B cell (primary cell): Measurements from ENCODE around the gene POLN. TPM values are rescaled to one million over a fixed set of nuclear protein-coding genes. Genes with fewer than 3 reads are reported as not detected.

ENCODE experiments used
- ATAC-seq: fragments of 200-7000 bp; cut with Tn5 transposase; one replicate; pipeline ENCODE4 v1.10.0; 2021; ENCODE audit warnings: low read depth, mild to moderate bottlenecking, moderate number of reproducible peaks, moderate library complexity
- CTCF ChIA-PET: fragments of 350-600 bp; sonication (Branson Sonifier 250); formaldehyde crosslinking; loops from one replicate; lab custom pipeline; 2021; ENCODE audit warnings: antibody characterized with exemption, inconsistent platforms; lab: Charles Lee
- POLR2A ChIA-PET: fragments of 350-600 bp; sonication (Branson Sonifier 250); formaldehyde crosslinking; loops from one replicate; lab custom pipeline; 2021; ENCODE audit warnings: antibody characterized with exemption; lab: Charles Lee
- DNase-seq: peaks from one replicate; pipeline ENCODE4 v3.0.0; 2013
- H2AFZ ChIP-seq: 2 replicates; pipeline ENCODE4 v1.6.1; 2012; ENCODE audit warnings: mild to moderate bottlenecking, low read depth, low read length; ENCODE audit not compliant: insufficient read depth, poor library complexity, severe bottlenecking
- H3K27ac ChIP-seq, 2 donors: 1 replicate in 1 of 2; 2 replicates in 1 of 2; pipeline ENCODE4 v1.5.1; 2012 to 2013; ENCODE audit warnings: low read length in 2 of 2, mild to moderate bottlenecking in 2 of 2, moderate library complexity in 1 of 2
- H3K27me3 ChIP-seq, 4 experiments: fragments of 200-600 bp in 1 of 4; sonication (generic) in 1 of 4; replicated peaks in 1 of 4; 1 replicate in 2 of 4; 2 replicates in 2 of 4; pipeline versions ENCODE4 v1.6.1 to v1.7.0; 2013 to 2016; ENCODE audit warnings: low read length in 3 of 4, mild to moderate bottlenecking in 2 of 4, mixed read lengths in 1 of 4, moderate library complexity in 1 of 4; ENCODE audit not compliant: insufficient read depth in 4 of 4, control insufficient read depth in 3 of 4; ENCODE audit errors: control extremely low read depth in 1 of 4
- H3K36me3 ChIP-seq, 2 experiments: replicated peaks in 1 of 2; 1 replicate in 1 of 2; 2 replicates in 1 of 2; pipeline versions ENCODE4 v1.6.1 to v1.7.1; 2013; ENCODE audit warnings: low read length in 1 of 2; ENCODE audit not compliant: insufficient read depth in 2 of 2, control insufficient read depth in 1 of 2; ENCODE audit errors: control extremely low read depth in 1 of 2, extremely low read depth in 1 of 2
- H3K4me1 ChIP-seq, 2 donors: fragments of 200-600 bp in 1 of 2; sonication (generic) in 1 of 2; 1 replicate in 1 of 2; 2 replicates in 1 of 2; pipeline versions ENCODE4 v1.5.1 to v1.6.1; 2013 to 2017; ENCODE audit warnings: low read length in 2 of 2; ENCODE audit not compliant: control insufficient read depth in 2 of 2, insufficient read depth in 2 of 2
- H3K4me2 ChIP-seq: replicated peaks from 2 replicates; pipeline ENCODE3; 2012; ENCODE audit warnings: mild to moderate bottlenecking, low read depth, low read length; ENCODE audit not compliant: poor library complexity, severe bottlenecking
- H3K4me3 ChIP-seq, 5 experiments: fragments of 200-600 bp in 1 of 5; sonication (generic) in 1 of 5; 1 replicate in 3 of 5; 2 replicates in 2 of 5; pipeline versions ENCODE4 v1.5.1 to v1.7.0; 2011 to 2016; ENCODE audit warnings: low read length in 4 of 5, mild to moderate bottlenecking in 4 of 5, low read depth in 2 of 5, control low read depth in 1 of 5, moderate library complexity in 1 of 5; ENCODE audit not compliant: insufficient read depth in 1 of 5; ENCODE audit errors: control extremely low read depth in 1 of 5, extremely low read depth in 1 of 5
- H3K79me2 ChIP-seq: fragments of 200-600 bp; sonication (generic); one replicate; pipeline ENCODE4 v1.6.0; 2016; ENCODE audit warnings: low read length; ENCODE audit not compliant: control insufficient read depth, insufficient read depth
- H3K9ac ChIP-seq: fragments of 200-600 bp; sonication (generic); 2 replicates; pipeline ENCODE4 v1.6.1; 2017; ENCODE audit warnings: mild to moderate bottlenecking, low read length, moderate library complexity
- H3K9me3 ChIP-seq, 3 donors: one replicate each; pipeline versions ENCODE4 v1.6.1 to v1.7.1; 2013; ENCODE audit warnings: low read length in 2 of 3; ENCODE audit not compliant: control insufficient read depth in 2 of 3, insufficient read depth in 1 of 3; ENCODE audit errors: control extremely low read depth in 1 of 3
- H4K20me1 ChIP-seq: 2 replicates; pipeline ENCODE4 v1.6.0; 2012; ENCODE audit warnings: mild to moderate bottlenecking, low read length; ENCODE audit not compliant: insufficient read depth, control insufficient read depth, poor library complexity, severe bottlenecking
- H3K27ac Mint-ChIP-seq: one replicate; pipeline ENCODE4 v1.8.0; 2021; ENCODE audit warnings: mixed read lengths
- H3K27me3 Mint-ChIP-seq: one replicate; pipeline ENCODE4 v1.8.0; 2021; ENCODE audit warnings: mixed read lengths
- H3K4me1 Mint-ChIP-seq: one replicate; pipeline ENCODE4 v1.8.0; 2021; ENCODE audit warnings: mixed read lengths
- H3K4me3 Mint-ChIP-seq: one replicate; pipeline ENCODE4 v1.8.0; 2021; ENCODE audit warnings: mixed read lengths
- H3K9me3 Mint-ChIP-seq: one replicate; pipeline ENCODE4 v1.8.0; 2022; ENCODE audit warnings: mixed read lengths; ENCODE audit not compliant: insufficient read depth
- EZH2 ChIP-seq: IDR thresholded peaks from 2 replicates; pipeline ENCODE4 v1.6.1; 2012; ENCODE audit warnings: borderline replicate concordance, low read depth, mild to moderate bottlenecking, moderate library complexity, low read length; ENCODE audit not compliant: insufficient read depth, poor library complexity, severe bottlenecking
- WGBS: methylation state at CpG from one replicate; pipeline ENCODE4 v1.1.5; 2013; ENCODE audit warnings: missing lambda C conversion rate; ENCODE audit not compliant: insufficient coverage; 5-methylcytosine and 5-hydroxymethylcytosine counted together
- intact Hi-C: fragments of 100-400 bp; cut with micrococcal nuclease; formaldehyde crosslinking; loops from one replicate; pipeline ENCODE4 v1.10.0; 2022
- polyA plus RNA-seq: library from polyadenylated mRNA; depleted of rRNA; stranded (reverse); fragments of >200 nt; gene quantifications from 2 replicates; pipeline ENCODE4 v1.2.3, GENCODE V29; 2012
- total RNA-seq, 2 donors: library from RNA; stranded (reverse); fragments of 120-200 nt in 1 of 2; gene quantifications; 1 replicate in 1 of 2; 2 replicates in 1 of 2; pipeline versions ENCODE4 v1.2.3 to v1.2.4, GENCODE V29; 2013 to 2022
- TF ChIP-seq, protein P1 (sequence below): fragments of 200-600 bp; IDR thresholded peaks from one replicate; pipeline ENCODE4 v1.8.0; 2022; ENCODE audit warnings: antibody characterized with exemption, mild to moderate bottlenecking

The POLN gene
- total and polyA plus RNA-seq, 2 donors (not counting 1 experiment from before 2014, with no cell fraction given): 0.73 to 1.5 TPM

GRCh38 chr4:2075987-2076907 lies 165.7 kb downstream of the POLN start:
- no peak for ATAC-seq
- H4K20me1 ChIP-seq: no peaks in the 10 kb centered on the region
- 93% methylated on average over 30 of the region's 31 CpGs for WGBS
- no peak overlapping the region for H3K9ac ChIP-seq
- no peak for TF ChIP-seq EZH2
- TF ChIP-seq, protein P1, sequence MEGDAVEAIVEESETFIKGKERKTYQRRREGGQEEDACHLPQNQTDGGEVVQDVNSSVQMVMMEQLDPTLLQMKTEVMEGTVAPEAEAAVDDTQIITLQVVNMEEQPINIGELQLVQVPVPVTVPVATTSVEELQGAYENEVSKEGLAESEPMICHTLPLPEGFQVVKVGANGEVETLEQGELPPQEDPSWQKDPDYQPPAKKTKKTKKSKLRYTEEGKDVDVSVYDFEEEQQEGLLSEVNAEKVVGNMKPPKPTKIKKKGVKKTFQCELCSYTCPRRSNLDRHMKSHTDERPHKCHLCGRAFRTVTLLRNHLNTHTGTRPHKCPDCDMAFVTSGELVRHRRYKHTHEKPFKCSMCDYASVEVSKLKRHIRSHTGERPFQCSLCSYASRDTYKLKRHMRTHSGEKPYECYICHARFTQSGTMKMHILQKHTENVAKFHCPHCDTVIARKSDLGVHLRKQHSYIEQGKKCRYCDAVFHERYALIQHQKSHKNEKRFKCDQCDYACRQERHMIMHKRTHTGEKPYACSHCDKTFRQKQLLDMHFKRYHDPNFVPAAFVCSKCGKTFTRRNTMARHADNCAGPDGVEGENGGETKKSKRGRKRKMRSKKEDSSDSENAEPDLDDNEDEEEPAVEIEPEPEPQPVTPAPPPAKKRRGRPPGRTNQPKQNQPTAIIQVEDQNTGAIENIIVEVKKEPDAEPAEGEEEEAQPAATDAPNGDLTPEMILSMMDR: no peak
- Mint-ChIP-seq H3K4me1 (no peaks in the 10 kb centered on the region), H3K27ac (no peak overlapping the region), H3K4me3 (no peak overlapping the region), H3K27me3 (no peaks in the 10 kb centered on the region), H3K9me3 (no peaks in the 10 kb centered on the region)
- CTCF ChIA-PET: no interaction called here
- no peaks in the 10 kb centered on the region for H3K27me3 ChIP-seq
- no peak overlapping the region for H3K27ac ChIP-seq
- H3K4me2 ChIP-seq: no peak overlapping the region
- POLR2A ChIA-PET: no interaction called here
- DNase-seq: no peak
- H3K9me3 ChIP-seq: no peaks in the 10 kb centered on the region
- H3K4me1 ChIP-seq: no peaks in the 10 kb centered on the region
- H3K4me3 ChIP-seq: no peak overlapping the region
- H3K36me3 ChIP-seq: no peaks in the 10 kb centered on the region
- no peaks in the 10 kb centered on the region for H3K79me2 ChIP-seq
- no peak overlapping the region for H2AFZ ChIP-seq
- intact Hi-C loops: no loop called here
